SH-SY5Y (cell line): ENCODE measurements around the gene KBTBD13.

ENCODE experiments used
- GATA2 ChIP-seq: IDR thresholded peaks from 2 replicates; pipeline ENCODE4 v1.6.1; 2011; ENCODE audit warnings: mild to moderate bottlenecking, low read depth, low read length
- GATA3 ChIP-seq: IDR thresholded peaks from 2 replicates; pipeline ENCODE4 v1.6.1; 2011; ENCODE audit warnings: low read depth, mild to moderate bottlenecking, low read length, moderate library complexity

DNA sequence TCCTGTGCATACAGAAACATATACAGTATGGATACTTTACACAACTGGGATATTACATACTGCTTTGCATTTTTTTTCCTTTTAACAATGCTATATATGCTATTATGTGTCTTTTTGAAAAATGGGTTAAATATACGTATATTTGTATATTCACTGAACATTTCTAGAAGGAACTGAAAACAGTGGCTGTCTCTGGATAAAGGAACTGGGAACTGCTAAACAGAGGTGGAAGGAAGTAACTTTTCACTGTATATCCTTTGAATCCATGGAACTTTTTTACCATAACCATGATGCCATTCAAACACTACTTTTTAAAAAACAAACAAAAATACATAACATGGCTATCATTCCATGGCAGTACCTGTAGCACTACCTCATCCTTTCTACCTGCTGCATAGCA, 49.0 kb upstream of the KBTBD13 start:
- no peak for TF ChIP-seq GATA2
- TF ChIP-seq GATA3 = no peak
